Adrenal gland (tissue), 12 donors: ENCODE data around the gene MDFI. TPM values are rescaled to one million over a fixed set of nuclear protein-coding genes. Genes with fewer than 3 reads are reported as not detected.

Source experiments
- DNase-seq, 7 donors: peaks; one replicate each; pipeline ENCODE4 v3.0.0-alpha.2; 2019 to 2020
- H3K27ac ChIP-seq, 5 donors: fragments of 200-600 bp; sonication (generic) in 4 of 5; 1 replicate in 3 of 5; 2 replicates in 2 of 5; pipeline versions ENCODE4 v1.5.1 to v1.8.0; 2016 to 2020; ENCODE audit warnings: mild to moderate bottlenecking in 1 of 5
- H3K27me3 ChIP-seq: fragments of 200-600 bp; 2 replicates; pipeline ENCODE4 v1.8.0; 2021
- H3K36me3 ChIP-seq, 2 donors: fragments of 200-600 bp; replicated peaks in 1 of 2; 1 replicate in 1 of 2; 2 replicates in 1 of 2; pipeline versions ENCODE4 v1.5.1 to v1.8.0; 2018 to 2022
- H3K4me1 ChIP-seq, 2 donors: fragments of 200-600 bp; replicated peaks in 1 of 2; 1 replicate in 1 of 2; 2 replicates in 1 of 2; pipeline versions ENCODE4 v1.5.1 to v1.8.0; 2018 to 2021
- H3K4me3 ChIP-seq, 4 donors: fragments of 200-600 bp; sonication (generic) in 3 of 4; one replicate each; pipeline ENCODE4 v1.5.1; 2016 to 2018
- H3K9me3 ChIP-seq, 3 donors: fragments of 200-600 bp; sonication (generic) in 1 of 3; replicated peaks in 1 of 3; 1 replicate in 2 of 3; 2 replicates in 1 of 3; pipeline versions ENCODE4 v1.5.1 to v1.8.0; 2016 to 2021
- CTCF ChIP-seq, 6 experiments: fragments of 450-650 bp in 4 of 6; fragments of 200-600 bp in 2 of 6; sonication (generic) in 1 of 6; IDR thresholded peaks; 1 replicate in 5 of 6; 2 replicates in 1 of 6; pipeline versions ENCODE4 v1.5.1 to v1.8.0; 2016 to 2021; ENCODE audit warnings: antibody characterized with exemption in 6 of 6, mild to moderate bottlenecking in 2 of 6, moderate library complexity in 1 of 6
- POLR2A ChIP-seq, 2 donors: fragments of 450-650 bp; IDR thresholded peaks; one replicate each; pipeline ENCODE4 v1.6.1; 2017; ENCODE audit warnings: antibody characterized with exemption in 2 of 2, mild to moderate bottlenecking in 2 of 2, moderate library complexity in 1 of 2
- WGBS, 4 donors: extraction: QIAGEN DNeasy Blood & Tissue Kit in 2 of 4; methylation state at CpG; one replicate each; pipeline versions ENCODE4 v1.1.5 to v1.1.7; 2013 to 2017; 5-methylcytosine and 5-hydroxymethylcytosine counted together
- intact Hi-C, 2 donors: fragments of 100-400 bp; cut with DNase I; formaldehyde crosslinking; loops; one replicate each; pipeline versions ENCODE4 v1.14.1 to v1.15.0; 2022 to 2023
- polyA plus RNA-seq, 3 donors: library from polyadenylated mRNA; stranded (reverse); fragments of 200-250 nt in 2 of 3; fragments of 350-450 nt in 1 of 3; fragmentation: Illumina TruSeq in 1 of 3; extraction: RNeasy Lipid Tissue Mini Kit (QIAGEN cat#74804) in 1 of 3; gene quantifications; one replicate each; pipeline ENCODE4 v1.2.3, GENCODE V29; 2013 to 2014
- total RNA-seq, 9 donors: library from RNA; depleted of rRNA in 4 of 9; stranded (reverse); fragments of >200 nt in 4 of 9; fragments of 120-200 nt in 1 of 9; fragmentation: NEBNext Ultra II Directional in 1 of 9; extraction: Animal tissue kit (Norgen Biotek cat#: 25700) in 1 of 9; gene quantifications; one replicate each; pipeline versions ENCODE4 v1.1.0 to v1.2.4, GENCODE V29; 2013 to 2023
- donor health status: healthy with polysubstance abuse.
- donor health status: Bipolar disorder and iron deficiency.
- donor health status: DM: yes; HTN: yes; CAD: no.
- donor health status: DM: no; HTN: no; CAD: no.
- donor health status: DM: no; HTN: no; CAD: no.
- donor health status: DM: yes; HTN: yes; CAD: no.

Gene MDFI
- total and polyA plus RNA-seq, 12 donors, result 0.44 to 26.6 (median 11.7) TPM

GRCh38 chr6:41648921-41649320, 10.7 kb downstream of the MDFI start:
- Histone ChIP-seq H3K4me1 (no peaks in the 10 kb centered on the region), H3K27ac (no peak overlapping the region), H3K4me3 (no peak overlapping the region), H3K36me3 (peaks cover 0 to 3% of the 10 kb centered on the region in 2 donors), H3K9me3 (no peaks in the 10 kb centered on the region), H3K27me3 (no peaks in the 10 kb centered on the region)
- 60 to 68% (median 65%) methylated on average over 3 to 5 of the region's 5 CpGs for WGBS, 4 donors
- no peak for DNase-seq
- intact Hi-C loops, result no loop called here
- no peak for TF ChIP-seq POLR2A (IDR thresholded peaks at IDR 0.05)
- TF ChIP-seq CTCF (IDR thresholded peaks at IDR 0.05), result no peak

- H3K4me1 ChIP-seq, result no peaks in the 10 kb centered on the region
- no peak for DNase-seq
- TF ChIP-seq CTCF (IDR thresholded peaks at IDR 0.05) (no peak), POLR2A (IDR thresholded peaks at IDR 0.05) (no peak)
- H3K9me3 ChIP-seq, result no peaks in the 10 kb centered on the region
- WGBS, 4 donors, result 69 to 100% (median 84%) methylated on average over 1 to 10 of the region's 10 CpGs
- H3K36me3 ChIP-seq, result peaks cover 0 to 3% of the 10 kb centered on the region in 2 donors
- H3K4me3 ChIP-seq, result no peak overlapping the region
- H3K27me3 ChIP-seq, result no peaks in the 10 kb centered on the region
- intact Hi-C loops, result no loop called here
- H3K27ac ChIP-seq, result no peak overlapping the region
Measured at GRCh38 chr6:41649596-41649995, 11.3 kb downstream of the MDFI start.

- no peak overlapping the region for H3K27ac ChIP-seq
- peaks cover 0 to 3% of the 10 kb centered on the region in 2 donors for H3K36me3 ChIP-seq
- intact Hi-C loops, result no loop called here
- WGBS, 4 donors, result 83 to 98% (median 94%) methylated on average over 2 of the region's 2 CpGs
- DNase-seq, result no peak
- H3K4me1 ChIP-seq, result no peaks in the 10 kb centered on the region
- TF ChIP-seq POLR2A (IDR thresholded peaks at IDR 0.05) (no peak), CTCF (IDR thresholded peaks at IDR 0.05) (no peak)
- no peaks in the 10 kb centered on the region for H3K27me3 ChIP-seq
- no peaks in the 10 kb centered on the region for H3K9me3 ChIP-seq
- H3K4me3 ChIP-seq, result no peak overlapping the region
Measured at GRCh38 chr6:41650120-41650519, 11.9 kb downstream of the MDFI start.

GRCh38 chr6:41651246-41651961, 13.1 kb downstream of the MDFI start:
- Histone ChIP-seq H3K36me3 (peaks cover 0 to 3% of the 10 kb centered on the region in 2 donors), H3K27me3 (no peaks in the 10 kb centered on the region), H3K4me3 (no peak overlapping the region), H3K9me3 (no peaks in the 10 kb centered on the region), H3K4me1 (no peaks in the 10 kb centered on the region), H3K27ac (no peak overlapping the region)
- WGBS, 4 donors, result 79 to 83% (median 81%) methylated on average over 10 to 11 of the region's 11 CpGs
- intact Hi-C loops, result no loop called here
- no peak for DNase-seq
- TF ChIP-seq CTCF (IDR thresholded peaks at IDR 0.05) (no peak), POLR2A (IDR thresholded peaks at IDR 0.05) (no peak)
